GM19023 (cell line): ENCODE data around the gene TPO.

Experiments used
- ATAC-seq: cut with Tn5 transposase; IDR thresholded peaks from one replicate; pipeline ENCODE4 v1.9.1; 2021; ENCODE audit warnings: mild to moderate bottlenecking, moderate library complexity; ENCODE audit not compliant: unreplicated experiment

The TPO gene

GRCh38 chr2:1518331-1518803 lies 105.1 kb downstream of the TPO start:
- no peak for ATAC-seq

- no peak for ATAC-seq
Observed at GRCh38 chr2:1518867-1519530, 105.7 kb downstream of the TPO start.

- no peak for ATAC-seq
Observed at GRCh38 chr2:1521191-1521877, 108.1 kb downstream of the TPO start.

DNA sequence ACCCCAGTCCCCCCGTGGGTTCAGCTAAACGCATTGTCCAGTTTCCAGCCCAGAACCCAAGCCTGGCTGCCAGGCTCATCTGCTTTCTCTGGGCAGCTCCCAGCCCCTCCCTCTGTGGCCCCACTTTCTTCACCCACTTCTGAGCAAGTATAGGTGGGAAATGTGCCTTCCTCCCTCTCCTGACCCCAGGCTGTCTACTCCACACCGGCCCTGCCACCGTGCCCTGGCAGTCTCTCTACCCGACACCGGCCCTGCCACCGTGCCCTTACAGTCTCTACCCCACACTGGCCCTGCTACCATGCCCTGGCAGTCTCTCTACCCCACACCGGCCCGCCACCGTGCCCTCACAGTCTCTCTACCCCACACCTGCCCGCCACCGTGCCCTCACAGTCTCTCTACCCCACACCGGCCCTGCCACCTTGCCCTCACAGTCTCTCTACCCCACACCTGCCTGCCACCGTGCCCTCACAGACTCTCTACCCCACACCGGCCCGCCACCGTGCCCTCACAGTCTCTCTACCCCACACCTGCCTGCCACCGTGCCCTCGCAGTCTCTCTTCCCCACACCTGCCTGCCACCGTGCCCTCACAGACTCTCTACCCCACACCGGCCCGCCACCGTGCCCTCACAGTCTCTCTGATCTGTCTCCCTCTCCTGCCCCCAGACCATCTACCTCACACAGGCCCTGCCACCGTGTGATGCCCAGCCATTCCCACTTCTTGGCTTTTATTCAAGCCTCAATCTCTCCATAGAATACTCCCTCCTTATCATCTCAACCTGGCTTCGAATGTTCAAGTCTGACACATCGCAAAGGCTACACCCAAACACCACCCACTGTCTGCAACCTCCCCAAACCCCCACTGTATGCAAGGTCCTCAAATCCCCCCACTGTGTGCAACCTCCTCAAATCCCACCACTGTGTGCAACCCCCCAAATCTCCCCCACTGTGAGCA lies 108.9 kb downstream of the TPO start:
- ATAC-seq, result no peak

DNA sequence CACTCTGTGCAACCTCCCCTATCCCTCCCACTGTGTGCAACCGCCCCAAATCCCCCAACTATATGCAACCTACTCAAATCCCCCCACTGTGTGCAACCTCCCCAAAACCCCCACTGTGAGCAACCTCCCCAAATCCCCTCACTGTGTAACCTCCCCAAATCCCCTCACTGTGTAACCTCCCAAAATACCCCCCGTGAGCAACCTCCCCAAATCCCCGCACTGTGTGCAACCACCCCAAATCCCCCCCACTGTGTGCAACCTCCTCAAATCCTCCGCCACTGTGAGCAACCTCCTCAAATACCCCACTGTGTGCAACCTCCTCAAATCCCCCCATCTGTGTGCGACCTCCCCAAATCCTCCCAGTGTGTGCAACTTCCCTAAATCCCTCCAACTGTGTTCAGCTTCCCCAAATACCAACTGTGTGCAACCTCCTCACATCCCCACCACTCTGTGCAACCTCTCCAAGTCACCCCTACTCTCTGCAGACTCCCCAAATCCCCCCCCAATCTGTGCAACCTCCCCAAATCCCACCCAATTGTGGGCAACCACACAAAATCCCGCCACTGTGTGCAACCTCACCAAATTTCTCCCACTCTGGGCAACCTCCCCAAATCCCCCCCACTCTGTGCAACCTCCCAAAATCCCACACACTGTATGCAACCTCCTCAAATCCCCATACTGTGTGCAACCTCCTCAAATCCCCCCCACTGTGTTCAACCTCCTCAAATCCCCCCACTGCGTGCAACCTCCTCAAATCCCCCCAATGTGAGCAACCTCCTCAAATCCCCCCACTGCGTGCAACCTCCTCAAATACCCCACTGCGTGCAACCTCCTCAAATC lies 114.1 kb downstream of the TPO start:
- no peak for ATAC-seq

GRCh38 chr2:1528273-1529064 lies 115.2 kb downstream of the TPO start:
- no peak for ATAC-seq

DNA sequence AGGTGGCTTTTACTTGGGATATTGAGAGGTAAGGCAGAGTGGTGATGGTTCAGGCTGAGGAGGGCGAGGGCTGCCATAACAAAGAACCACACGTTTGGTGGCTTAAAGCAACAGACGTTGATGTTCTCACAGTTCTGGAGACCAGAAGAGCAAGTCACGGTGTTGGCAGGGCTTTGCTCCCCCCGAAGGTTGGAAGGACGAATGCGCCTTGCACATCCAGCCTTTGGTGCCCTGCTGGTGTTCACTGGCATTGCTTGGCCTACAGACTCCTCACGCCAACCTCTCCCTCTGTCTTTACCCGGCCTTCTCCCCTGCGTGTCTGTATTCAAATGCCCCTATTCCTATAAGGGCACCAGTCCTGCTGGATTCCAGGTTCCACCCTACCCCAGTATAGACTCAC lies 125.4 kb downstream of the TPO start:
- ATAC-seq, result no peak

DNA sequence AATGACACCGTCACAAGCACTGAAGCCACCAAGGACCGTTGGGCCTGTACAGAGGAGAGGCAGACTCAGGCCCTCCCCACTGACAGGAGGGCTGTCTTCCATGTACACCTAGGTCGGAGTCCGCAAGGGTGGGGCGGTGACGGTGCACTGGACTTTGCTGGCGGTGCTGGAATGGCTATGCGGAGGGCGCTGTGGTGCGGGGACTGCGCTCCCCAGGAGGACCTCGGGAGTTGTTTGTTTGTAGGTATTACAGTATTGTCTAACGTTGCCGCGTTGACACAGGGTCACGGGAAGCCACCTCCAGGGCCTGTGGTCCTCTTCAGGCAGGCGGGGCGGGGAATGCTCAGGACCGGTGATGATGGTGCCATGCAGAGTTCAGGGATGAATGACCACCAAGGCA lies 126.2 kb downstream of the TPO start:
- no peak for ATAC-seq

- no peak for ATAC-seq
Observed at GRCh38 chr2:1539973-1540372, 126.7 kb downstream of the TPO start.

- no peak for ATAC-seq
Observed at GRCh38 chr2:1540481-1540880, 127.2 kb downstream of the TPO start.

- no peak for ATAC-seq
Observed at GRCh38 chr2:1541040-1541439, 127.8 kb downstream of the TPO start.

DNA sequence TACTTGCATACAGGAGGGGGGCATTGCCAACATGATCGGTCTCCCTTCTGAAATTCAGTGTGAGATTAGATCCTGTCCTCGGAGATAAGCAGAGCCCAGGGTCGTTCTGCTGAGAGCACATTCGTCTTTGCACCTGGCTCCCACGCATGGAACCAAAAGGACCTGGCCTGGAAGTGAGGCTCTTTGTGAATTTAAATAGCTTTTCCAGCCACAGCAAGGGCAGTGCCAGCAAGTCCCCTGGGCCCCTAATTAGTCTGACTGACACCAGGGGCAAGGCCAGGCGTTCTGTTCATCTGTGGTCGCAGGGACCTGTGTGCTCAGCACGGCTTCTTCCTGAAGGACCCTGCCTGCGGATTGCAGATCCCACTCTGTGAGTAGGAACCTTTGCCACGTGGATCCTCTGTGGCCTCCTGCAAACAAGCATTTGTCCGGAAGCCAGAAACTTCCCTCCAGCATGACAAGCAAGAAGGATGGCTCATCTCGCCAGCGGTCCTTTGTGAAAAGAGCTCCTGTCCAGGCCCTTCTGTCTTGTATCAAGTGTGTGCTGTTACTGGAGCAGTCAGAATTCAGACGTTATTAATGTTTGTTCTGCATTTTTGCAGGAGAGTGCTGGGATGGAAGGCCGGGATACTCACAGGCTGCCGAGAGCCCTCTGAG lies 128.7 kb downstream of the TPO start:
- ATAC-seq, result no peak

DNA sequence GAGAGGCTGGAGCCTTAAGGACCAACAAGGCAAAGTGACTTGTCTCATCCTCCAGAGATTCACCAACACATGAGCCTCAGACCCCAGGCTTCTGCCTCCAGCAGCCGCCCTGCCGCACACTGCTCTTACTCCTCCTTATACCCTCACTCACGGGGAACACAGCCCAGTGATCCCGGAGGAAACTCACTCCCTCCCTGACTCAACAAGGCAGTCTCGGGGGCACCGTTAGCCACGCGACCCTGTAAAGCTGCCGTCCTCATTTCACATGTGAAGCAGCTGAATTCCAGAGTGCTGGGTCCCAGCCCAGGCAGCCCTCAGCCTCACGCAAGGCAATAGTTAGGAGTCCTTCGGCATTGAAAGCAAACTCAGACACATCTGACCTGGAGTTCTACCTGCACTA lies 129.7 kb downstream of the TPO start:
- no peak for ATAC-seq

- no peak for ATAC-seq
Observed at GRCh38 chr2:1543776-1544477, 130.7 kb downstream of the TPO start.

- ATAC-seq, result no peak
Observed at GRCh38 chr2:1544478-1545069, 131.3 kb downstream of the TPO start.

DNA sequence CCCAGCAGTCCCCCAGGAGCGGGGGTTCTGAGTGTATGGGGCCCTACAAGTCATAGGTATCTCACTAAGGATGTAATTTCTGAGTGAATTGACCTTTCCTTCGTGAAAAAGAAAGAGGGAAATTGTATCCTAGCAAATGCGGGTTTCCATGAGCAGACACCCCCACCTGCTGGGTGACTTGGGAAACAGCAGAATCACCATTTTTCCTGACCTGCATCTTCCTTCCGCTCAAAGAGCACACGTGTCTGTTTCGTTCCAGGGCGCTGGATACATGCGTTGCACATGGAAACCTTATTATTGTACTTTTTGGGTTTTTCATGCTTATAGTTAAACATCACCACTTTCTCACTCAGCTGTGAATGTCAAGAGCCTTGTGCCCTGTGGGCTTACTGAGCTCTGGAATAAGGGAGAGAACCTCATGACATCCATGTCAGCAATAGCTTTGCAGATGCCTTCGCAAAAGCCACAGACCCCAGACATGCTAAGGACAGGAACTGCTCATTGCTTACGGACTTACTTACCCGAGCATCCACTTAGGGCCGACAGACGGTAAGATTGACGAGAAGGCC lies 132.8 kb downstream of the TPO start:
- no peak for ATAC-seq

DNA sequence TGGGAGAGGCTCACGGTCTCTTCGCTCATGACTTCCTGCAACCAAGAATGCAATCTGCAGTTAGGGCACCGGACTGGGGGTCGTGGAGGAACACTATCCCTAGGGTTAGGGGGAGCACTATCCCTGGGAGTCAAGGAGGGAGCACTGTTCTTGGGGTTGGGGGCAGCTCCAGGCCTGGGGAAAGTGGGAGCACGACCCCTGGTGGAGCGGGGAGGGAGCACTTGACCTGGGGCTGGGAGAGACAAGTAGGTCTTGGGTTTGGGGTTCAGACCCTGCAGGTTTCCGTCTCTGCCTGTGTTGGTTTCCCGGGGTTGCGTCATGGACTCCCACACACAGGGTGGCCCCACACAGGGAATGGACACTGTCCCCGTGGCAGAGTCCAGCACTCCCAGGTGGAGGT lies 133.6 kb downstream of the TPO start:
- no peak for ATAC-seq
